ENCODE data around the gene KCNJ9.

DNA sequence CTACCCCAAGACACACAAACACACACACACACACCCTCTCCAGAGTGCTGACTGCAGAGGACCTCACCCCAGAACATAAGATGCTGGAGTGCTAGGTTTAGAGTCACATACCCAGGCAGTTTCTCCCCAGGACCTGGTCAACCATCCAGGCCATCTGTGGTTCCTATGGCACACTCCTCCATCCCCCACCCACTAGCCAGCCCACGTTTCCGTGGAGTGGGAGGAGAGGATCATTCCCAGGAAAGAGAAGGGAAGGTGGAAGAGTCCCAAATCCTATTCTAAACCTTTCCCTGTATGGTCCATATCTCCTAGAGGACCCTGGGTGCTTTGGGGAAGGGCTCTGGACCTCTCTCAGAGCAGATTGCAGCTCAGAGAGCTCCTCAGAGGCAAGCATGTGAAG is 1.1 kb downstream of the KCNJ9 start:
- TF ChIP-seq, protein P1, sequence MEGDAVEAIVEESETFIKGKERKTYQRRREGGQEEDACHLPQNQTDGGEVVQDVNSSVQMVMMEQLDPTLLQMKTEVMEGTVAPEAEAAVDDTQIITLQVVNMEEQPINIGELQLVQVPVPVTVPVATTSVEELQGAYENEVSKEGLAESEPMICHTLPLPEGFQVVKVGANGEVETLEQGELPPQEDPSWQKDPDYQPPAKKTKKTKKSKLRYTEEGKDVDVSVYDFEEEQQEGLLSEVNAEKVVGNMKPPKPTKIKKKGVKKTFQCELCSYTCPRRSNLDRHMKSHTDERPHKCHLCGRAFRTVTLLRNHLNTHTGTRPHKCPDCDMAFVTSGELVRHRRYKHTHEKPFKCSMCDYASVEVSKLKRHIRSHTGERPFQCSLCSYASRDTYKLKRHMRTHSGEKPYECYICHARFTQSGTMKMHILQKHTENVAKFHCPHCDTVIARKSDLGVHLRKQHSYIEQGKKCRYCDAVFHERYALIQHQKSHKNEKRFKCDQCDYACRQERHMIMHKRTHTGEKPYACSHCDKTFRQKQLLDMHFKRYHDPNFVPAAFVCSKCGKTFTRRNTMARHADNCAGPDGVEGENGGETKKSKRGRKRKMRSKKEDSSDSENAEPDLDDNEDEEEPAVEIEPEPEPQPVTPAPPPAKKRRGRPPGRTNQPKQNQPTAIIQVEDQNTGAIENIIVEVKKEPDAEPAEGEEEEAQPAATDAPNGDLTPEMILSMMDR (IDR thresholded peaks at IDR 0.05): no peak
- no peak for TF ChIP-seq POLR2A (IDR thresholded peaks at IDR 0.05)

All from right lobe of liver (tissue), 4 donors.